GM12872 (cell line): ENCODE results near the gene CYFIP1.

Experiments
- CTCF ChIP-seq: IDR thresholded peaks from 3 replicates; pipeline ENCODE4 v1.5.1; 2011; ENCODE audit warnings: low read depth, mild to moderate bottlenecking, low read length, moderate library complexity; ENCODE audit not compliant: insufficient read depth

Gene CYFIP1

DNA sequence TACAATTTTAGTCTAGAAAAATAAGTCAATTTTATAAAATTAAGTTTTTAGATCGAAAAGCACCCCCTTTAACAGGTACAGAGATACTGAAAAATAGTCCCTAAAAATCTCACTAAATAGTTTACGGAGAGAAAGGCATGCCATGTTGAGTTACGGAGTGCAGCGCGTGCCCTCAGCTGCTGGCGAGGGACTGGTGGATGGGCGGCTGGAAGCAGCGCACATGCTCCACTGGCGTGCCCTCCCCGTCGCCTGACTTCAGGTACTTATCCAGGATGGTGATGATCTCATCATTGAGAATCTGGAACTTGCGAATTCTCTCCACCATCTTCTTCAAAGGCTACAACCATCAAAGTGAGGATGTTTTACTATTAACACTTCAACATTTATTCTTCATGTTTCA lies 110.3 kb downstream of the CYFIP1 start:
- TF ChIP-seq CTCF, result no peak

- no peak for TF ChIP-seq CTCF
These were observed 111.2 kb downstream of the CYFIP1 start for GRCh38 chr15:22868928-22869327.

DNA sequence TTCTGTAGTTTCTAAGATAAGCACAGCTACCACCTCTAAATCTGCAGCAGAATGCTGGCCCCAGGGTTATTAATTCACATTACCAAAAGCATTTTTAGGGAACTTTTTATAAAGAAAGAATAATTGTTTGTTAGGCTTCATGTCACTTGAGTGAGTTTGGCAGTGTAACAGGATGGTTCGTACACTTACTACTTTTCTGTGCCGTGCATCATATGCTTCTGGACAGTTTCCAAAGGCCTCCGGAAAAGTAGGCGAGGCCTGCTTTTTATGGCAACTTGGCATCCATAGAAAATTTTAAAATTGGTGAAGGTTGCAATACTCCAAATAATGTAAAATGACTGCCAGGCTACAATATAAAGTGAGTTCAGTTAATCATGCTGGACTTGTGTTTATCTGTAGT lies 111.7 kb downstream of the CYFIP1 start:
- TF ChIP-seq CTCF, result no peak

GRCh38 chr15:22867886-22868285 lies 112.3 kb downstream of the CYFIP1 start:
- TF ChIP-seq CTCF, result no peak

DNA sequence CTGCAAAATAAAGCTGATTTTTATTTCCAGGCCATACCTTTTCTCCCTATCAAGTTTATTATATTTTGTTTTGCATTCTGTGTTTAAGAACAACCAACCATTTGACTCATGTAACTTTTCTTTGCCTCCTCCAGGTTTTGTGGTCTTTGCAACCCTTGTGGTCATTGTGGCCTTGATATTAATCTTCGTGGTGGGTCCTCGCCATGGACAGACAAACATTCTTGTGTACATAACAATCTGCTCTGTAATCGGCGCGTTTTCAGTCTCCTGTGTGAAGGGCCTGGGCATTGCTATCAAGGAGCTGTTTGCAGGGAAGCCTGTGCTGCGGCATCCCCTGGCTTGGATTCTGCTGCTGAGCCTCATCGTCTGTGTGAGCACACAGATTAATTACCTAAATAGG lies 114.1 kb downstream of the CYFIP1 start:
- TF ChIP-seq CTCF, result no peak

GRCh38 chr15:22863356-22863755 lies 116.8 kb downstream of the CYFIP1 start:
- no peak for TF ChIP-seq CTCF

GRCh38 chr15:22861161-22861560 lies 119.0 kb downstream of the CYFIP1 start:
- TF ChIP-seq CTCF, result no peak

DNA sequence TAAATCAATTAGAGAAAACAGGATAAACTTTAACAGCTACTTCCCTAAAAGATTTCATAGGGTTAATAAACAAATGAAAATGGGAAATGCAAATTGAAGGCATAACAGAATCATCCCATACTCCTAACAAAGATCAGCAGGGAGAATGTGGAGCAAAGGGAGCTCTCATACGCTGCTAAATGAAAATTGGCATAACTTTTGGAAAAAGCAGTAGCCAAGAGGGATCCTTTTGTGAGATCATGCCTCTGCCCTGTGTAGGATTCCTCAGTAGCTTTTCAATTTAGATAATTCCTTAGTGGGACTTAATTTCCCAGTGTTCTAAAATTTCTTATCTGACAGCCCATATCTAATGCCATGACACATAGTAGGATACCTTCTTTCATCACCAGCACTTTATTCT lies 123.5 kb downstream of the CYFIP1 start:
- TF ChIP-seq CTCF, result no peak
